ENCODE measurements around the gene DRAM1.
A peak's percentile ranks its signal among the peaks of the same experiment; 100 is the strongest.
"Not testable (repeated sequence)": the region's sequence is repeated elsewhere in the genome, so short reads cannot be mapped to it uniquely, and the experiment has no call there.

The DRAM1 gene

GRCh38 chr12:101881228-101881627, 3.8 kb downstream of the DRAM1 start:
- no peak for TF ChIP-seq Cebpa-rat (IDR thresholded peaks at IDR 0.05)
- Histone ChIP-seq H3K36me3 (peaks cover 0 to 72% (median 50%) of the 10 kb centered on the region in 11 experiments; a peak in 16 of 22 replicates), H3K27ac (peak overlapping the region in 5 of 11 experiments; percentile 12 to 97 (median 43); a peak in 7 of 22 replicates), H4K20me1 (peaks cover 0 to 52% (median 0%) of the 10 kb centered on the region in 11 experiments; a peak in 7 of 22 replicates), H3K27me3 (no peaks in the 10 kb centered on the region), H3K9me3 (replicated peaks in 1 of 11) (peaks cover 0 to 6% (median 0%) of the 10 kb centered on the region in 11 experiments; a peak in 5 of 22 replicates), H3K4me1 (peaks cover 22 to 76% (median 62%) of the 10 kb centered on the region in 10 experiments), H3K9ac (peak overlapping the region in 4 of 11 experiments; percentile 91 to 99 (median 98); a peak in 8 of 22 replicates), H3K4me3 (peak overlapping the region in 4 of 10 experiments; percentile 88 to 98 (median 90); a peak in 8 of 20 replicates), H3K4me2 (peak overlapping the region in 7 of 11 experiments; percentile 79 to 98 (median 90); a peak in 16 of 22 replicates)

GRCh38 chr12:101884174-101884573, 6.8 kb downstream of the DRAM1 start:
- TF ChIP-seq Cebpa-rat (IDR thresholded peaks at IDR 0.05): no peak
- peaks cover 0 to 97% (median 65%) of the 10 kb centered on the region in 11 experiments; a peak in 16 of 22 replicates for H3K36me3 ChIP-seq
- H3K4me1 ChIP-seq: peaks cover 6 to 99% (median 73%) of the 10 kb centered on the region in 10 experiments
- H3K9me3 ChIP-seq (replicated peaks in 1 of 11): peaks cover 0 to 28% (median 2%) of the 10 kb centered on the region in 11 experiments; a peak in 10 of 22 replicates
- H4K20me1 ChIP-seq: peaks cover 0 to 72% (median 0%) of the 10 kb centered on the region in 11 experiments; a peak in 7 of 22 replicates
- no peaks in the 10 kb centered on the region for H3K27me3 ChIP-seq
- H3K27ac ChIP-seq: peak overlapping the region in 10 of 11 experiments; percentile 26 to 88 (median 52); a peak in 15 of 22 replicates
- H3K4me3 ChIP-seq: peak overlapping the region in 2 of 10 experiments; percentile 34 to 39; a peak in 2 of 20 replicates
- H3K9ac ChIP-seq: peak overlapping the region in 3 of 11 experiments; percentile 18 to 32 (median 24); a peak in 4 of 22 replicates
- peak overlapping the region in 10 of 11 experiments; percentile 18 to 98 (median 50); a peak in 17 of 22 replicates for H3K4me2 ChIP-seq

GRCh38 chr12:101884781-101885340, 7.5 kb downstream of the DRAM1 start:
- H3K9ac ChIP-seq: peak overlapping the region in 4 of 11 experiments; percentile 18 to 32 (median 26); a peak in 4 of 22 replicates
- H4K20me1 ChIP-seq: peaks cover 0 to 72% (median 0%) of the 10 kb centered on the region in 11 experiments; a peak in 7 of 22 replicates
- H3K4me3 ChIP-seq: peak overlapping the region in 3 of 10 experiments; percentile 9 to 38 (median 15); a peak in 4 of 20 replicates
- peak overlapping the region in 10 of 11 experiments; percentile 18 to 98 (median 50); a peak in 17 of 22 replicates for H3K4me2 ChIP-seq
- peak overlapping the region; percentile 17 to 88 (median 50); a peak in 17 of 22 replicates for H3K27ac ChIP-seq
- peak in 6 of 11 experiments; percentile 24 to 73 (median 48); a peak in 8 of 22 replicates for TF ChIP-seq Cebpa-rat (IDR thresholded peaks at IDR 0.05)
- H3K36me3 ChIP-seq: peaks cover 0 to 97% (median 60%) of the 10 kb centered on the region in 11 experiments; a peak in 16 of 22 replicates
- peaks cover 5 to 100% (median 72%) of the 10 kb centered on the region in 10 experiments; a peak in 18 of 20 replicates for H3K4me1 ChIP-seq
- peaks cover 0 to 35% (median 9%) of the 10 kb centered on the region in 11 experiments; a peak in 14 of 22 replicates for H3K9me3 ChIP-seq (replicated peaks in 1 of 11)
- H3K27me3 ChIP-seq: not testable (repeated sequence)

- Histone ChIP-seq H3K4me3 (peak overlapping the region in 3 of 10 experiments; percentile 14 to 38 (median 15); a peak in 5 of 20 replicates), H3K4me1 (peaks cover 7 to 100% (median 72%) of the 10 kb centered on the region in 10 experiments; a peak in 18 of 20 replicates), H3K27ac (peak overlapping the region in 8 of 11 experiments; percentile 0 to 88 (median 56); a peak in 11 of 22 replicates), H3K36me3 (peaks cover 0 to 97% (median 61%) of the 10 kb centered on the region in 11 experiments; a peak in 16 of 22 replicates), H3K4me2 (peak overlapping the region in 7 of 11 experiments; percentile 4 to 98 (median 56); a peak in 13 of 22 replicates), H3K9me3 (replicated peaks in 1 of 11) (peaks cover 0 to 44% (median 15%) of the 10 kb centered on the region in 11 experiments; a peak in 16 of 22 replicates), H3K9ac (peak overlapping the region in 3 of 11 experiments; percentile 12 to 28 (median 24); a peak in 3 of 22 replicates), H3K27me3 (no peaks in the 10 kb centered on the region), H4K20me1 (peaks cover 0 to 68% (median 0%) of the 10 kb centered on the region in 11 experiments; a peak in 7 of 22 replicates)
- TF ChIP-seq Cebpa-rat (IDR thresholded peaks at IDR 0.05): no peak
These were observed 8.7 kb downstream of the DRAM1 start for GRCh38 chr12:101885912-101886561.

GRCh38 chr12:101889211-101889752, 11.9 kb downstream of the DRAM1 start:
- Histone ChIP-seq H3K27me3 (no peaks in the 10 kb centered on the region), H4K20me1 (peaks cover 0 to 57% (median 0%) of the 10 kb centered on the region in 11 experiments; a peak in 5 of 22 replicates), H3K4me3 (peak overlapping the region in 3 of 10 experiments; percentile 7 to 34 (median 27); a peak in 3 of 20 replicates), H3K9me3 (replicated peaks in 1 of 11) (peaks cover 0 to 54% (median 23%) of the 10 kb centered on the region in 11 experiments; a peak in 16 of 22 replicates), H3K4me2 (peak overlapping the region in 10 of 11 experiments; percentile 16 to 98 (median 57); a peak in 19 of 22 replicates), H3K36me3 (peaks cover 0 to 88% (median 53%) of the 10 kb centered on the region in 11 experiments; a peak in 16 of 22 replicates), H3K9ac (peak overlapping the region in 5 of 11 experiments; percentile 27 to 55 (median 40); a peak in 7 of 22 replicates), H3K27ac (peak overlapping the region; percentile 65 to 93 (median 86); a peak in 21 of 22 replicates), H3K4me1 (peaks cover 32 to 100% (median 87%) of the 10 kb centered on the region in 10 experiments)
- no peak for TF ChIP-seq Cebpa-rat (IDR thresholded peaks at IDR 0.05)

GRCh38 chr12:101891462-101891971, 14.1 kb downstream of the DRAM1 start:
- H3K27ac ChIP-seq: peak overlapping the region; percentile 76 to 93 (median 86); a peak in 21 of 22 replicates
- peak in 5 of 11 experiments; percentile 25 to 80 (median 61); a peak in 8 of 22 replicates for TF ChIP-seq Cebpa-rat (IDR thresholded peaks at IDR 0.05)
- peak overlapping the region in 6 of 10 experiments; percentile 1 to 26 (median 18); a peak in 9 of 20 replicates for H3K4me3 ChIP-seq
- peak overlapping the region; percentile 68 to 98 (median 76) for H3K4me2 ChIP-seq
- no peaks in the 10 kb centered on the region for H3K27me3 ChIP-seq
- H3K9ac ChIP-seq: peak overlapping the region; percentile 55 to 77 (median 74)
- H3K9me3 ChIP-seq (replicated peaks in 1 of 11): peaks cover 0 to 48% (median 23%) of the 10 kb centered on the region in 11 experiments; a peak in 16 of 22 replicates
- peaks cover 0 to 88% (median 50%) of the 10 kb centered on the region in 11 experiments; a peak in 16 of 22 replicates for H3K36me3 ChIP-seq
- peaks cover 0 to 57% (median 0%) of the 10 kb centered on the region in 11 experiments; a peak in 5 of 22 replicates for H4K20me1 ChIP-seq
- peaks cover 28 to 100% (median 73%) of the 10 kb centered on the region in 10 experiments for H3K4me1 ChIP-seq

- Histone ChIP-seq H3K9ac (peak overlapping the region in 7 of 11 experiments; percentile 23 to 77 (median 74); a peak in 9 of 22 replicates), H3K4me3 (peak overlapping the region in 5 of 10 experiments; percentile 9 to 47 (median 18); a peak in 6 of 20 replicates), H3K36me3 (peaks cover 2 to 88% (median 61%) of the 10 kb centered on the region in 11 experiments; a peak in 18 of 22 replicates), H3K4me1 (peaks cover 28 to 100% (median 61%) of the 10 kb centered on the region in 10 experiments), H3K27ac (peak overlapping the region; percentile 76 to 93 (median 86); a peak in 21 of 22 replicates), H4K20me1 (peaks cover 0 to 57% (median 0%) of the 10 kb centered on the region in 11 experiments; a peak in 5 of 22 replicates), H3K27me3 (no peaks in the 10 kb centered on the region), H3K4me2 (peak overlapping the region; percentile 14 to 98 (median 76); a peak in 20 of 22 replicates), H3K9me3 (replicated peaks in 1 of 11) (peaks cover 0 to 42% (median 19%) of the 10 kb centered on the region in 11 experiments; a peak in 16 of 22 replicates)
- no peak for TF ChIP-seq Cebpa-rat (IDR thresholded peaks at IDR 0.05)
These were observed 15.4 kb downstream of the DRAM1 start for GRCh38 chr12:101892794-101893193.

Data from BLaER1 treated with 17β-estradiol and CSF1 and Interleukin-3, amounts not matched to agents 10 nM and 100 nM (cell line).